Left ventricle myocardium inferior (tissue), 1 donor: Measurements from ENCODE around the gene CDK1. TPM values are rescaled to one million over a fixed set of nuclear protein-coding genes. Genes with fewer than 3 reads are reported as not detected.

Source experiments
- DNase-seq: peaks from one replicate; pipeline ENCODE4 v3.0.0-alpha.2; 2020
- H3K27ac ChIP-seq: fragments of 200-600 bp; replicated peaks from 2 replicates; pipeline ENCODE4 v1.8.0; 2021
- H3K27me3 ChIP-seq: fragments of 200-600 bp; 2 replicates; pipeline ENCODE4 v1.8.0; 2021; ENCODE audit warnings: low read depth
- H3K36me3 ChIP-seq: fragments of 200-600 bp; 2 replicates; pipeline ENCODE4 v1.8.0; 2021
- H3K4me1 ChIP-seq: fragments of 200-600 bp; 2 replicates; pipeline ENCODE4 v1.8.0; 2021
- H3K4me3 ChIP-seq: fragments of 200-600 bp; 2 replicates; pipeline ENCODE4 v1.8.0; 2021; ENCODE audit warnings: mild to moderate bottlenecking, moderate library complexity
- H3K9me3 ChIP-seq: fragments of 200-600 bp; replicated peaks from 2 replicates; pipeline ENCODE4 v1.8.0; 2021
- CTCF ChIP-seq: fragments of 200-600 bp; IDR thresholded peaks from 2 replicates; pipeline ENCODE4 v1.8.0; 2021; ENCODE audit warnings: antibody characterized with exemption, mild to moderate bottlenecking, borderline replicate concordance
- intact Hi-C: fragments of 100-400 bp; cut with micrococcal nuclease; formaldehyde crosslinking; loops from one replicate; pipeline ENCODE4 v1.11.0; 2022
- total RNA-seq: library from RNA; stranded (reverse); fragmentation: NEBNext Ultra II Directional; extraction: Animal tissue kit (Norgen Biotek cat#: 25700); gene quantifications from one replicate; pipeline ENCODE4 v1.2.1, GENCODE V29; 2021
- donor health status: DM: no; HTN: yes; CAD: no; lungs with severe emphysema.

Gene CDK1
- total RNA-seq, 1 donor from 2014 or later = 1.5 TPM

- TF ChIP-seq CTCF = no peak
- intact Hi-C loops = no loop called here
These were observed 523 bp upstream of the CDK1 start for GRCh38 chr10:60777696-60778213.

GRCh38 chr10:60778971-60779796 lies 906 bp downstream of the CDK1 start:
- TF ChIP-seq CTCF = no peak
- Histone ChIP-seq H3K27ac (no peak overlapping the region), H3K27me3 (no peaks in the 10 kb centered on the region), H3K36me3 (no peaks in the 10 kb centered on the region), H3K9me3 (no peaks in the 10 kb centered on the region), H3K4me3 (peak overlapping the region; percentile 79), H3K4me1 (peaks cover 11% of the 10 kb centered on the region)
- intact Hi-C loops = no loop called here
- no peak for DNase-seq

More at GRCh38 chr10:60777696-60778213, 523 bp upstream of the CDK1 start:
- Histone ChIP-seq H3K4me1 (peaks cover 11% of the 10 kb centered on the region), H3K36me3 (no peaks in the 10 kb centered on the region), H3K27me3 (no peaks in the 10 kb centered on the region), H3K27ac (peak overlapping the region; percentile 48), H3K4me3 (peak overlapping the region; percentile 79), H3K9me3 (no peaks in the 10 kb centered on the region)
- no peak for DNase-seq

GRCh38 chr10:60781661-60782060 lies 3.4 kb downstream of the CDK1 start:
- H3K9me3 ChIP-seq = no peaks in the 10 kb centered on the region
- peaks cover 11% of the 10 kb centered on the region for H3K4me1 ChIP-seq
- no peak overlapping the region for H3K27ac ChIP-seq
- no peak overlapping the region for H3K4me3 ChIP-seq
- intact Hi-C loops = no loop called here
- no peaks in the 10 kb centered on the region for H3K27me3 ChIP-seq
- TF ChIP-seq CTCF = no peak
- DNase-seq = no peak
- no peaks in the 10 kb centered on the region for H3K36me3 ChIP-seq

- Histone ChIP-seq H3K27ac (no peak overlapping the region), H3K9me3 (no peaks in the 10 kb centered on the region), H3K36me3 (no peaks in the 10 kb centered on the region), H3K27me3 (no peaks in the 10 kb centered on the region), H3K4me1 (no peaks in the 10 kb centered on the region), H3K4me3 (no peak overlapping the region)
- no peak for DNase-seq
- no peak for TF ChIP-seq CTCF
- intact Hi-C loops = no loop called here
These were observed 6.4 kb downstream of the CDK1 start for GRCh38 chr10:60784641-60785040.

- no peaks in the 10 kb centered on the region for H3K36me3 ChIP-seq
- H3K27ac ChIP-seq = no peak overlapping the region
- H3K4me1 ChIP-seq = no peaks in the 10 kb centered on the region
- H3K9me3 ChIP-seq = no peaks in the 10 kb centered on the region
- TF ChIP-seq CTCF = no peak
- intact Hi-C loops = no loop called here
- DNase-seq = no peak
- H3K27me3 ChIP-seq = no peaks in the 10 kb centered on the region
- H3K4me3 ChIP-seq = no peak overlapping the region
These were observed 10.3 kb downstream of the CDK1 start for GRCh38 chr10:60788544-60788943.
